Bronchial epithelial cell (primary cell): ENCODE results near the gene SLC43A3. TPM values are rescaled to one million over a fixed set of nuclear protein-coding genes. Genes with fewer than 3 reads are reported as not detected.
"Not testable (repeated sequence)": the region's sequence is repeated elsewhere in the genome, so short reads cannot be mapped to it uniquely, and the experiment has no call there.

Experiments
- DNase-seq: peaks from one replicate; pipeline ENCODE4 v3.0.0-alpha.2; 2010; ENCODE audit warnings: low read depth
- FAIRE-seq: peaks from 2 replicates; lab custom pipeline; 2011; peaks lifted over from hg19 to GRCh38; lab: Jason Lieb, UNC
- H3K27me3 ChIP-seq: 2 replicates; pipeline ENCODE4 v1.5.1; 2011; ENCODE audit warnings: low read length; ENCODE audit not compliant: control insufficient read depth, insufficient read depth
- H3K36me3 ChIP-seq: 2 replicates; pipeline ENCODE4 v1.5.1; 2011; ENCODE audit warnings: low read length; ENCODE audit not compliant: control insufficient read depth, insufficient read depth
- H3K4me3 ChIP-seq: 2 replicates; pipeline ENCODE4 v1.5.1; 2011; ENCODE audit warnings: mild to moderate bottlenecking, low read depth, low read length, control low read depth
- total RNA-seq: library from RNA; depleted of rRNA; stranded (reverse); fragments of >200 nt; gene quantifications from 2 replicates; pipeline ENCODE4 v1.2.1, GENCODE V29; 2014
- TF ChIP-seq, protein P1 (sequence below): IDR thresholded peaks from 2 replicates; pipeline ENCODE4 v1.5.1; 2011; ENCODE audit warnings: mild to moderate bottlenecking, moderate library complexity, low read length, control low read depth, inconsistent platforms; ENCODE audit not compliant: insufficient read depth, severe bottlenecking

The SLC43A3 gene
- total RNA-seq, 1 donor from 2014 or later, result 1.8 TPM

DNA sequence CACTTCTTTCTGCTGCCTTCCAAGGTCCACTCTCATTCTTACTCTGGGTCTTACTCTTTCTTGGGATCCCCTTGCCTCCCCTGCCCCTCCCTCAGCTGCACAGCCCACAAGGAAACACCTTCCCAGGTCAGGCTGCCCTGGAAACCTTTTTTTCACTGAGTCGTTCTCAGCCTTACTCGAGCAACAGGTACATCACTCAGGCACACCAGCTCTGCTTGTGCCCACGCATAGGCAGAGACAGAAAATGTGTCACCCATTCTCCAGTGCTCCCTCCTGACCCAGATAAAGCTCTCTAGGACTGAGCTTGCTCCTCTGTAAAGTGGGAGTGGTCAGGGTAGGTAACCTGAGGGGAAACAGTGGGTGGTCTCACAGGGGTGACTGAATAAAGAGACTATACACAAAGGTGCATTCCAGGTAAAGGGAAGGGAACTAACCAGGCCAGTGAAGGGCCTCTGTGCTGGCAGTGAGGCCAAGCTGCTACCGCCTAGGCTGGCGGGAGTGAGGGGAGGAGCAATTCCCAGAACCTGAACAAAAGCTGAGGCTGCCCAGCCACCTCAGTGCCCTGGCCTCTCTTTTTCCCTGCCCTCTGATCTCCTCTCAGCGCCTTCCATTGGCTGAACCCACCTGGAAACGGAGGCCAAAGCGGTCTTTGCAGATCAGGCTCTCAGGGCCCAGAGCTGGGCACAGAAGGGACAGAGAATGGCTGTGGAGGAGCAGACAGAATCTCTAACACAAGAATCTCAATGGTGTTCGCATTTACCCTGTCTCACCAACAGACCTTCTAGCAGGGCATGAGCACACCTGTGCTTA is 61.9 kb downstream of the SLC43A3 start:
- Histone ChIP-seq H3K4me3 (no peak overlapping the region), H3K27me3 (no peaks in the 10 kb centered on the region), H3K36me3 (no peaks in the 10 kb centered on the region)
- DNase-seq (no peak), FAIRE-seq (no peak)
- TF ChIP-seq, protein P1, sequence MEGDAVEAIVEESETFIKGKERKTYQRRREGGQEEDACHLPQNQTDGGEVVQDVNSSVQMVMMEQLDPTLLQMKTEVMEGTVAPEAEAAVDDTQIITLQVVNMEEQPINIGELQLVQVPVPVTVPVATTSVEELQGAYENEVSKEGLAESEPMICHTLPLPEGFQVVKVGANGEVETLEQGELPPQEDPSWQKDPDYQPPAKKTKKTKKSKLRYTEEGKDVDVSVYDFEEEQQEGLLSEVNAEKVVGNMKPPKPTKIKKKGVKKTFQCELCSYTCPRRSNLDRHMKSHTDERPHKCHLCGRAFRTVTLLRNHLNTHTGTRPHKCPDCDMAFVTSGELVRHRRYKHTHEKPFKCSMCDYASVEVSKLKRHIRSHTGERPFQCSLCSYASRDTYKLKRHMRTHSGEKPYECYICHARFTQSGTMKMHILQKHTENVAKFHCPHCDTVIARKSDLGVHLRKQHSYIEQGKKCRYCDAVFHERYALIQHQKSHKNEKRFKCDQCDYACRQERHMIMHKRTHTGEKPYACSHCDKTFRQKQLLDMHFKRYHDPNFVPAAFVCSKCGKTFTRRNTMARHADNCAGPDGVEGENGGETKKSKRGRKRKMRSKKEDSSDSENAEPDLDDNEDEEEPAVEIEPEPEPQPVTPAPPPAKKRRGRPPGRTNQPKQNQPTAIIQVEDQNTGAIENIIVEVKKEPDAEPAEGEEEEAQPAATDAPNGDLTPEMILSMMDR, result no peak

DNA sequence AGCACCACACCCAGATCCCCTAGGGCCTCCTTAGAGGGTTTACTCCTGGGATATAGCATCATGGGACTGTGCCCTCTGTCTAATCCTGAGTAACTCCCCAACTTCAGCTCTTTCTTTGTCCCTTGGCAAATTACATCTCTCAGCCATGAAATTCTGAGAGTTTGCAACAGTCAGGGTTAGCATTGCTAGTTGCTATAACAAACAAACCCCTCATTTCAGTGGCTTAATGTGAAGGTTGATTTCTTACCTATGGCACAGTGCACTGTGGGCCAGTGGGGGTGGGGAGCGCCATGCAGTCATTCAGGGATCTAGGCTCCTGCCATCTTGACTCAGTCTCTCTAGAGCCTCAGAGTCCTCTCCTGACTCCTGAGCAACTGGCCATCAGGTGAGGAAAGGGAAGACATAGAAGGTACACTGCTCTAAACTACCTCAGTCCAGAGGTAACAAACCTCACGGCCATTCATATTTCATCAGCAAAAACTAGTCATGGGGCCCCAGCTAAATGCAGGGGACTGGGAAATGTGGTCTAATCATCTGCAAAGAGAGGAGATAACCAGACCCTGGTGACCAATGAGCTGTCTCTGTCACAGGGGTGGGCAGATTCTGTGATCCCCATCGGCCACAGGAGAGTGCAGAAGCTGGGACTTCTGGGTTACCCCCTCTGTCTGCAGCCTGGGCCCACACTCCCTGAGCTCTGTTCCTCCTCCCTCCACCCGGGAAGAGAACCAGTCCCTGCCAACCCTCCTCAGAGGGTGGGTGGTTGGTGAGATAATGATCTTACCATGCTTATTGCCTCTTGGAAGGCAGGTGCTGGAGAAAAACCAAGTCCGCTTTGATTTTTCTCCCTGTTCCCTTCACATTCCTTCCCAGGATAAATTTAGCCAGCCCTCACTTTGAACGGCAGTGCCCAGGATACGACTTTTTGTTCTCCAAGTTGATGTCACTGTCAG is 63.5 kb downstream of the SLC43A3 start:
- H3K36me3 ChIP-seq, result no peaks in the 10 kb centered on the region
- no peaks in the 10 kb centered on the region for H3K27me3 ChIP-seq
- TF ChIP-seq, protein P1, result no peak
- DNase-seq, result no peak
- H3K4me3 ChIP-seq, result no peak overlapping the region
- no peak for FAIRE-seq

DNA sequence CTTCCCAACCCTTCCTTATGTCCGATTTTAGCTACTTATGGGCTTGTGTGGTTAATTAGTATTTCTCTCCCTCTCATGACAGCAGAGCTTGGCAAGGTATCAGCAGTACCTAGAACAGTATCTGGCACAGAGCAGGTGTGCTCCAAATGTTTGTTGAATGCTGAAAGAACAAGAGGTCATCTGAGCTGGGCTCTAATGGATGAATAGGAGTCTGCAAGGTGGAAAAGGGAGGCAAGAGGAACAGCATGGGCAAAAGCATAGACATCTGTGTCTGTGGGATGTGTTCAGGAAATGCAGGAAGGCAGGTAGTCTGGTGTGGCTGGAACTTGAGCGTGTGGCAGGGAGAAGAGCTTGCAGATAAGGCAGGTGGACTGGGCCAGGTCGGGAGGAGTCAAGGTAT is 65.0 kb downstream of the SLC43A3 start:
- Histone ChIP-seq H3K36me3 (no peaks in the 10 kb centered on the region), H3K27me3 (no peaks in the 10 kb centered on the region), H3K4me3 (no peak overlapping the region)
- no peak for DNase-seq
- TF ChIP-seq, protein P1, result no peak
- FAIRE-seq, result peak; percentile 28

DNA sequence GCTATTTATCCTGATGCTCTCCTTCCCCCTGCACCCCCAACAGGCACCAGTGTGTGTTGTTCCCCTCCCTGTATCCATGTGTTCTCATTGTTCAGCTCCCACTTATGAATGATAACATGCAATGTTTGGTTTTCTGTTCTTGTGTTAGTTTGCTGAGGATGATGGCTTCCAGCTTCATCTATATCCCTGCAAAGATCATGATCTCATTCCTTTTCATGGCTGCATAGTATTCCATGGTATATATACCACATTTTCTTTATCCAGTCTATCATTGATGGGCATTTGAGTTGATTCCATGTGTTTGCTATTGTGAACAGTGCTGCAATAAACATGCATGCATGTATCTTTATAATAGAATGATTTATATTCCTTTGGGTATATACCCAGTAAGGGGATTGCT is 65.5 kb downstream of the SLC43A3 start:
- H3K4me3 ChIP-seq, H3K27me3 ChIP-seq, FAIRE-seq, DNase-seq, H3K36me3 ChIP-seq: not testable (repeated sequence)

DNA sequence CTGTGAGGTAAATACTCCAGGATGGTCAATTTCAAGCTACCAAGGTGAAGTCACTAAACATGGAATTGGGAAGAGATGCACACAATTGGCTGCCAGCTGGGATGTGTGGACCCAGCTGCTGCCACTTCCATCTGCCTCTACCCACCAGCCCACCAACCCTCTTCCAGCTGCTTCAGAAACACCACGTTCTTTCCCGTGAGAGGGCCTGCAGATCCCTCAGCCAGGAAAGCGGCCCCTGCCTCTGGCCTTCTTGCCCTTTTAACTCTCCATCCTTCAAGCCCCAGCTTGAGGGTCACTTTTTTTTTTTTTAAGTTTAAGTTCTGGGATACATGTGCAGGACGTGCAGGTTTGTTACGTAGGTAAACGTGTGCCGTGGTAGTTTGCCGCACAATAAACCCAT is 65.9 kb downstream of the SLC43A3 start:
- Histone ChIP-seq H3K27me3 (no peaks in the 10 kb centered on the region), H3K36me3 (no peaks in the 10 kb centered on the region), H3K4me3 (no peak overlapping the region)
- FAIRE-seq, result no peak
- TF ChIP-seq, protein P1, result no peak
- no peak for DNase-seq
